GM21576 (cell line): Measurements from ENCODE around the gene SAMD4A.

Experiments used
- ATAC-seq: cut with Tn5 transposase; IDR thresholded peaks from one replicate; pipeline ENCODE4 v1.9.1; 2021; ENCODE audit warnings: mild to moderate bottlenecking, moderate library complexity; ENCODE audit not compliant: unreplicated experiment

Gene SAMD4A

GRCh38 chr14:54627540-54628363 lies 60.8 kb downstream of the SAMD4A start:
- ATAC-seq: peak; percentile 75

GRCh38 chr14:54629183-54629582 lies 62.3 kb downstream of the SAMD4A start:
- ATAC-seq: no peak

GRCh38 chr14:54629635-54630360 lies 62.9 kb downstream of the SAMD4A start:
- no peak for ATAC-seq

GRCh38 chr14:54631016-54631415 lies 64.1 kb downstream of the SAMD4A start:
- no peak for ATAC-seq

- ATAC-seq: no peak
Observed at GRCh38 chr14:54632452-54632851, 65.5 kb downstream of the SAMD4A start.

GRCh38 chr14:54633076-54633475 lies 66.1 kb downstream of the SAMD4A start:
- no peak for ATAC-seq

GRCh38 chr14:54637270-54638134 lies 70.6 kb downstream of the SAMD4A start:
- ATAC-seq: no peak

GRCh38 chr14:54638135-54638446 lies 71.2 kb downstream of the SAMD4A start:
- ATAC-seq: no peak

- ATAC-seq: no peak
Observed at GRCh38 chr14:54639611-54640010, 72.7 kb downstream of the SAMD4A start.

- ATAC-seq: no peak
Observed at GRCh38 chr14:54640506-54640905, 73.6 kb downstream of the SAMD4A start.

GRCh38 chr14:54642121-54642520 lies 75.2 kb downstream of the SAMD4A start:
- ATAC-seq: no peak

GRCh38 chr14:54642801-54643695 lies 76.1 kb downstream of the SAMD4A start:
- no peak for ATAC-seq

GRCh38 chr14:54643696-54644176 lies 76.8 kb downstream of the SAMD4A start:
- no peak for ATAC-seq

- no peak for ATAC-seq
Observed at GRCh38 chr14:54645639-54646038, 78.7 kb downstream of the SAMD4A start.

- no peak for ATAC-seq
Observed at GRCh38 chr14:54646626-54647025, 79.7 kb downstream of the SAMD4A start.

- no peak for ATAC-seq
Observed at GRCh38 chr14:54647378-54647777, 80.5 kb downstream of the SAMD4A start.

- ATAC-seq: no peak
Observed at GRCh38 chr14:54649056-54649455, 82.1 kb downstream of the SAMD4A start.

- no peak for ATAC-seq
Observed at GRCh38 chr14:54650331-54650958, 83.5 kb downstream of the SAMD4A start.

- no peak for ATAC-seq
Observed at GRCh38 chr14:54650959-54651351, 84.0 kb downstream of the SAMD4A start.

GRCh38 chr14:54651649-54652048 lies 84.7 kb downstream of the SAMD4A start:
- no peak for ATAC-seq
